Choroid plexus epithelial cell (primary cell): ENCODE results near the gene MARCHF2.

Source experiments
- DNase-seq: peaks from one replicate; pipeline ENCODE4 v3.0.0-alpha.2; 2010; ENCODE audit warnings: low read depth
- H3K4me3 ChIP-seq: 2 replicates; pipeline ENCODE4 v1.5.1; 2011; ENCODE audit warnings: low read depth, mild to moderate bottlenecking, control low read depth, low read length, moderate library complexity
- CTCF ChIP-seq: conservative IDR thresholded peaks from 2 replicates; pipeline ENCODE4 v1.5.1; 2011; ENCODE audit warnings: low read depth, mild to moderate bottlenecking, control low read depth, inconsistent platforms, low read length, moderate library complexity

Gene MARCHF2

GRCh38 chr19:8488365-8488764 lies 75.3 kb downstream of the MARCHF2 start:
- no peak for DNase-seq
- TF ChIP-seq CTCF: no peak
- H3K4me3 ChIP-seq: no peak overlapping the region
